Ovary (tissue), 3 donors: ENCODE data around the gene THOC2.
"Not testable (repeated sequence)": the region's sequence is repeated elsewhere in the genome, so short reads cannot be mapped to it uniquely, and the experiment has no call there.

Source experiments
- CTCF ChIP-seq, 3 donors: fragments of 450-650 bp in 2 of 3; fragments of 200-600 bp in 1 of 3; IDR thresholded peaks; one replicate each; pipeline versions ENCODE4 v1.5.1 to v1.8.0; 2016 to 2022; ENCODE audit warnings: antibody characterized with exemption in 3 of 3, mild to moderate bottlenecking in 1 of 3
- EP300 ChIP-seq: sonication (generic); formaldehyde crosslinking; IDR thresholded peaks from one replicate; pipeline ENCODE4 v1.6.1; 2017; ENCODE audit warnings: antibody characterized with exemption
- POLR2A ChIP-seq: fragments of 450-650 bp; IDR thresholded peaks from one replicate; pipeline ENCODE4 v1.6.1; 2017; ENCODE audit warnings: antibody characterized with exemption, mild to moderate bottlenecking, moderate library complexity
- donor health status: DM: no; HTN: no; CAD: no.

GRCh38 chrX:123664467-123665167 is 68.2 kb downstream of the THOC2 start:
- not testable (repeated sequence) for TF ChIP-seq POLR2A; CTCF (IDR thresholded peaks at IDR 0.05); EP300
